HepG2 (cell line): Measurements from ENCODE around the gene HSPA1A. TPM values are rescaled to one million over a fixed set of nuclear protein-coding genes. Genes with fewer than 3 reads are reported as not detected.
A peak's percentile ranks its signal among the peaks of the same experiment; 100 is the strongest.

Source experiments
- ATAD3A ChIP-seq: sonication (generic); formaldehyde crosslinking; IDR thresholded peaks from 2 replicates; pipeline ENCODE4 v1.4.0; 2020; ENCODE audit warnings: missing genetic modification reagents
- BCL6 ChIP-seq: IDR thresholded peaks from 2 replicates; pipeline ENCODE4 v1.6.1; 2016; ENCODE audit warnings: missing genetic modification reagents, missing compliant biosample characterization
- CAMTA2 ChIP-seq: sonication (generic); formaldehyde crosslinking; IDR thresholded peaks from 2 replicates; pipeline ENCODE4 v1.4.0; 2020; ENCODE audit warnings: mild to moderate bottlenecking, missing genetic modification reagents, borderline replicate concordance
- ELF3 ChIP-seq: IDR thresholded peaks from 2 replicates; pipeline ENCODE4 v1.6.1; 2016; ENCODE audit warnings: missing genetic modification reagents, missing compliant biosample characterization
- ERF ChIP-seq: IDR thresholded peaks from 2 replicates; pipeline ENCODE4 v1.6.1; 2018; ENCODE audit warnings: missing biosample characterization, missing genetic modification reagents
- KDM5A ChIP-seq: fragments of 200-600 bp; sonication (generic); IDR thresholded peaks from 2 replicates; pipeline ENCODE4 v1.7.0; 2018; ENCODE audit warnings: antibody characterized with exemption, mild to moderate bottlenecking, low read length, borderline replicate concordance
- KDM5B ChIP-seq: sonication (generic); formaldehyde crosslinking; IDR thresholded peaks from 2 replicates; pipeline ENCODE4 v1.4.0; 2020; ENCODE audit warnings: missing genetic modification reagents, mild to moderate bottlenecking, borderline replicate concordance
- MTF1 ChIP-seq: sonication (generic); formaldehyde crosslinking; IDR thresholded peaks from 2 replicates; pipeline ENCODE4 v1.5.0; 2020; ENCODE audit warnings: missing genetic modification reagents
- NFYC ChIP-seq: IDR thresholded peaks from 2 replicates; pipeline ENCODE4 v1.6.1; 2016; ENCODE audit warnings: missing genetic modification reagents, missing compliant biosample characterization
- POLR2A ChIP-seq, 2 experiments: IDR thresholded peaks; 2 replicates each; pipeline ENCODE4 v1.6.1; 2011; ENCODE audit warnings: low read depth in 2 of 2, low read length in 2 of 2, mild to moderate bottlenecking in 1 of 2, moderate library complexity in 1 of 2; ENCODE audit not compliant: insufficient read depth in 1 of 2
- RELA ChIP-seq: sonication (generic); formaldehyde crosslinking; IDR thresholded peaks from 2 replicates; pipeline ENCODE4 v1.4.0; 2020; ENCODE audit warnings: missing genetic modification reagents
- SAFB2 ChIP-seq: sonication (generic); formaldehyde crosslinking; IDR thresholded peaks from 2 replicates; pipeline ENCODE4 v1.5.1; 2020; ENCODE audit warnings: missing genetic modification reagents, low read depth, mild to moderate bottlenecking, borderline replicate concordance
- SALL2 ChIP-seq: sonication (generic); formaldehyde crosslinking; IDR thresholded peaks from 2 replicates; pipeline ENCODE4 v1.8.1; 2023; ENCODE audit warnings: mild to moderate bottlenecking, missing genetic modification reagents, inconsistent platforms
- SKI ChIP-seq: fragments of 450-650 bp; IDR thresholded peaks from one replicate; pipeline ENCODE4 v1.6.1; 2018; ENCODE audit warnings: mild to moderate bottlenecking; ENCODE audit not compliant: partially characterized antibody
- SP2 ChIP-seq: sonication (generic); formaldehyde crosslinking; IDR thresholded peaks from 2 replicates; pipeline ENCODE4 v1.5.1; 2020; ENCODE audit warnings: mild to moderate bottlenecking, missing genetic modification reagents
- YEATS4 ChIP-seq: sonication (generic); formaldehyde crosslinking; IDR thresholded peaks from 2 replicates; pipeline ENCODE4 v1.4.0; 2020; ENCODE audit warnings: missing genetic modification reagents, borderline replicate concordance
- ZEB1 ChIP-seq: IDR thresholded peaks from 2 replicates; pipeline ENCODE4 v1.6.1; 2012; ENCODE audit warnings: mild to moderate bottlenecking, low read depth, inconsistent platforms; ENCODE audit not compliant: insufficient replicate concordance
- ZNF282 ChIP-seq: fragments of 450-650 bp; IDR thresholded peaks from 2 replicates; pipeline ENCODE4 v1.6.1; 2018; ENCODE audit not compliant: partially characterized antibody
- ZNF292 ChIP-seq: sonication (generic); formaldehyde crosslinking; IDR thresholded peaks from 2 replicates; pipeline ENCODE4 v1.8.1; 2022; ENCODE audit warnings: mild to moderate bottlenecking, low read depth, missing genetic modification reagents, borderline replicate concordance
- ZNF367 ChIP-seq: sonication (generic); formaldehyde crosslinking; IDR thresholded peaks from 2 replicates; pipeline ENCODE4 v1.4.0; 2020; ENCODE audit warnings: missing genetic modification reagents, borderline replicate concordance
- ZNF468 ChIP-seq: sonication (generic); formaldehyde crosslinking; IDR thresholded peaks from 2 replicates; pipeline ENCODE4 v1.8.0; 2022; ENCODE audit warnings: mild to moderate bottlenecking, moderate library complexity, missing genetic modification reagents
- ZNF543 ChIP-seq: sonication (generic); formaldehyde crosslinking; IDR thresholded peaks from 2 replicates; pipeline ENCODE4 v1.4.0; 2020; ENCODE audit warnings: mild to moderate bottlenecking, missing genetic modification reagents
- ZNF607 ChIP-seq: sonication (generic); formaldehyde crosslinking; IDR thresholded peaks from 2 replicates; pipeline ENCODE4 v1.5.1; 2020; ENCODE audit warnings: missing genetic modification reagents, mild to moderate bottlenecking, borderline replicate concordance
- ZNF615 ChIP-seq: sonication (generic); formaldehyde crosslinking; IDR thresholded peaks from 2 replicates; pipeline ENCODE4 v1.5.0; 2020; ENCODE audit warnings: mild to moderate bottlenecking, missing genetic modification reagents, borderline replicate concordance
- ZNF7 ChIP-seq: IDR thresholded peaks from 2 replicates; pipeline ENCODE4 v1.6.1; 2016; ENCODE audit warnings: missing biosample characterization, missing genetic modification reagents
- ZNF788 ChIP-seq: sonication (generic); formaldehyde crosslinking; IDR thresholded peaks from 2 replicates; pipeline ENCODE4 v1.5.0; 2020; ENCODE audit warnings: mild to moderate bottlenecking, missing genetic modification reagents, borderline replicate concordance
- polyA plus RNA-seq, 8 experiments: library from polyadenylated mRNA; depleted of rRNA in 3 of 8; stranded (reverse) in 7 of 8; unstranded in 1 of 8; fragments of >200 nt; fragmentation: Illumina TruSeq in 4 of 8; extraction: Trizol in 4 of 8; gene quantifications; 2 replicates each; pipeline versions ENCODE4 v1.2.1 to v1.2.3, GENCODE V29; 2011 to 2016; ENCODE audit warnings: low read depth in 4 of 8, missing spikeins in 1 of 8, mixed read lengths in 1 of 8; ENCODE audit not compliant: insufficient read depth in 1 of 8
- total RNA-seq, 5 experiments: library from RNA; depleted of rRNA; stranded (reverse); fragments of >200 nt; fragmentation: Illumina TruSeq; extraction: Trizol; gene quantifications; 2 replicates each; pipeline ENCODE4 v1.2.3, GENCODE V29; 2016; ENCODE audit warnings: low read depth in 1 of 5
- TF ChIP-seq, protein P1 (sequence below): sonication (generic); formaldehyde crosslinking; conservative IDR thresholded peaks from 2 replicates; pipeline ENCODE4 v1.8.0; 2022; ENCODE audit warnings: mild to moderate bottlenecking, moderate library complexity, missing genetic modification reagents
- TF ChIP-seq, protein P2 (sequence below): sonication (generic); formaldehyde crosslinking; IDR thresholded peaks from 2 replicates; pipeline ENCODE4 v1.5.0; 2020; ENCODE audit warnings: mild to moderate bottlenecking, missing genetic modification reagents

HSPA1A gene
- total and polyA plus RNA-seq, 2 of the 13 experiments (the other 11 are each of a cell fraction or from before 2014, with no cell fraction given) = 44.5 to 85.0 TPM

DNA sequence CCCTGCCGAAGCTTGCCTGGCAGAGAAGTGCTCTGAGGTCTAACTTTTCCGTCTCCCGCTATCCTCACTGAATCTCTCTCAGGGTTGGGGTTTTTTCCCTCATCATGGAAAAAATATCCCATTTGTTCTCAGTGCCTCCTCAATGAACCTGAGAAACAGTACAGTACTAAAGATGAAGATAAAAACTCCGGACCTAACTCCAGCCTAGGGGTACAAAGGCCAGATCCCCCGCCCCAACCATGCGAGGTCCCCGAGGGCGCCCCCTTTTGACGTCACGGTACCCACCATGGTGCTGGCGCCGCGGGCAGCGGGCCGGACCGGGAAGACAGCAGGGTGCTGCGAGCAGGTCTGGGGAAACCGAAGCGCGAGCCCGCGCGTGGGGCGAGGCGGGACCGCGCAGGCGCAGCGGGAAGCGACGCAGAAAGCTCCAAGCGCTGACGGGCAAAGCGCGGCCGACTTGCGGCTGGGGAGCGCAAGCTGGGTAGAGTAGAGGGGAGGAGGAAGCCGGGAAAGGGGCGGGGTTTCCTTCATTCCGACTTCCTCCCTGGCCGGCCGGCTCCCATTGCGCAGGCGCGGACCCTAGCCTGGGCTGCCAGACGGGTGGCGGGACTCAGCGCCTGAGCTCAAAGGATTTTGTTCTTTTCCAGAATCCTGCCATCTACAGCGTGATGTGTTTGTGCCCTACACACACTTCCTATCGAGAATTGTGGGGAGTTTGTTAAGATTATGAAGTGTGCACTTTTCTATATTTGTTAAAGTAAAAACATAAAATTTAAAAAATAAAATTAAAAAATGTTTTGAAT, 8.7 kb upstream of the HSPA1A start, which contains the start of gene LSM2 (continued):
- peak; percentile 73 for TF ChIP-seq BCL6
- peak; percentile 74; the same call in 1 of the 2 replicates for TF ChIP-seq SAFB2
- TF ChIP-seq ATAD3A (CRISPR knock-in tag) = no peak
- TF ChIP-seq SKI = peak; percentile 84
- TF ChIP-seq YEATS4 = peak; percentile 94
- no peak for TF ChIP-seq ZNF282
- TF ChIP-seq MTF1 (CRISPR knock-in tag) = no peak
- 0 out of 2 replicates have a peak, but pooled peaks have one; percentile 78 for TF ChIP-seq SALL2 (CRISPR knock-in tag)
- TF ChIP-seq ZNF788 (CRISPR knock-in tag) = peak; percentile 93; the same call in 1 of the 2 replicates
- TF ChIP-seq ELF3 (CRISPR knock-in tag) = peak; percentile 92
- peak; percentile 86; the same call in 1 of the 2 replicates for TF ChIP-seq RELA
- no peak for TF ChIP-seq ZNF292 (CRISPR knock-in tag)
- TF ChIP-seq ZNF7 = no peak
- peak; percentile 75; the same call in 1 of the 2 replicates for TF ChIP-seq ZNF543 (CRISPR knock-in tag)
- TF ChIP-seq ZNF607 = peak; percentile 78; the same call in 1 of the 2 replicates
- peak; percentile 37; the same call in 1 of the 2 replicates for TF ChIP-seq NFYC
- no peak for TF ChIP-seq CAMTA2 (CRISPR knock-in tag)
- TF ChIP-seq ERF = peak; percentile 89
- TF ChIP-seq, protein P1, sequence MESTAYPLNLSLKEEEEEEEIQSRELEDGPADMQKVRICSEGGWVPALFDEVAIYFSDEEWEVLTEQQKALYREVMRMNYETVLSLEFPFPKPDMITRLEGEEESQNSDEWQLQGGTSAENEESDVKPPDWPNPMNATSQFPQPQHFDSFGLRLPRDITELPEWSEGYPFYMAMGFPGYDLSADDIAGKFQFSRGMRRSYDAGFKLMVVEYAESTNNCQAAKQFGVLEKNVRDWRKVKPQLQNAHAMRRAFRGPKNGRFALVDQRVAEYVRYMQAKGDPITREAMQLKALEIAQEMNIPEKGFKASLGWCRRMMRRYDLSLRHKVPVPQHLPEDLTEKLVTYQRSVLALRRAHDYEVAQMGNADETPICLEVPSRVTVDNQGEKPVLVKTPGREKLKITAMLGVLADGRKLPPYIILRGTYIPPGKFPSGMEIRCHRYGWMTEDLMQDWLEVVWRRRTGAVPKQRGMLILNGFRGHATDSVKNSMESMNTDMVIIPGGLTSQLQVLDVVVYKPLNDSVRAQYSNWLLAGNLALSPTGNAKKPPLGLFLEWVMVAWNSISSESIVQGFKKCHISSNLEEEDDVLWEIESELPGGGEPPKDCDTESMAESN (CRISPR knock-in tag) = peak; percentile 96
- TF ChIP-seq ZNF468 = peak; percentile 83; the same call in 1 of the 2 replicates
- TF ChIP-seq ZNF367 = peak; percentile 63; the same call in 1 of the 2 replicates
- peak; percentile 75 to 89 for TF ChIP-seq POLR2A (IDR thresholded peaks at IDR 0.05; ENCODE audit: insufficient read depth in 1 of 2, low read depth in 2 of 2, low read length in 2 of 2)
- peak; percentile 89; the same call in 1 of the 2 replicates for TF ChIP-seq KDM5B (CRISPR knock-in tag)
- no peak for TF ChIP-seq ZNF615
- TF ChIP-seq, protein P2, sequence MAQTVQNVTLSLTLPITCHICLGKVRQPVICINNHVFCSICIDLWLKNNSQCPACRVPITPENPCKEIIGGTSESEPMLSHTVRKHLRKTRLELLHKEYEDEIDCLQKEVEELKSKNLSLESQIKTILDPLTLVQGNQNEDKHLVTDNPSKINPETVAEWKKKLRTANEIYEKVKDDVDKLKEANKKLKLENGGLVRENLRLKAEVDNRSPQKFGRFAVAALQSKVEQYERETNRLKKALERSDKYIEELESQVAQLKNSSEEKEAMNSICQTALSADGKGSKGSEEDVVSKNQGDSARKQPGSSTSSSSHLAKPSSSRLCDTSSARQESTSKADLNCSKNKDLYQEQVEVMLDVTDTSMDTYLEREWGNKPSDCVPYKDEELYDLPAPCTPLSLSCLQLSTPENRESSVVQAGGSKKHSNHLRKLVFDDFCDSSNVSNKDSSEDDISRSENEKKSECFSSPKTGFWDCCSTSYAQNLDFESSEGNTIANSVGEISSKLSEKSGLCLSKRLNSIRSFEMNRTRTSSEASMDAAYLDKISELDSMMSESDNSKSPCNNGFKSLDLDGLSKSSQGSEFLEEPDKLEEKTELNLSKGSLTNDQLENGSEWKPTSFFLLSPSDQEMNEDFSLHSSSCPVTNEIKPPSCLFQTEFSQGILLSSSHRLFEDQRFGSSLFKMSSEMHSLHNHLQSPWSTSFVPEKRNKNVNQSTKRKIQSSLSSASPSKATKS (CRISPR knock-in tag) = no peak
- peak; percentile 74 for TF ChIP-seq ZEB1
- TF ChIP-seq SP2 (CRISPR knock-in tag) = peak; percentile 69; the same call in 1 of the 2 replicates
- peak; percentile 90; the same call in 1 of the 2 replicates for TF ChIP-seq KDM5A
